A549 (cell line): ENCODE results near the gene ZNF324.

Experiments used
- CTCF ChIP-seq: fragments of >200 bp; sonication (Bioruptor Twin); formaldehyde crosslinking; IDR thresholded peaks from 3 replicates; pipeline ENCODE4 v1.5.1; 2016
- EHMT2 ChIP-seq: fragments of 200-600 bp; sonication (generic); IDR thresholded peaks from 2 replicates; pipeline ENCODE4 v1.6.1; 2016; ENCODE audit warnings: antibody characterized with exemption, low read depth, mild to moderate bottlenecking, moderate library complexity
- HDAC2 ChIP-seq: fragments of 200-600 bp; sonication (generic); IDR thresholded peaks from 2 replicates; pipeline ENCODE4 v1.6.1; 2016
- KDM1A ChIP-seq: fragments of 200-600 bp; sonication (generic); IDR thresholded peaks from 2 replicates; pipeline ENCODE4 v1.6.1; 2016; ENCODE audit warnings: low read depth, mild to moderate bottlenecking
- MAFK ChIP-seq: fragments of 450-650 bp; IDR thresholded peaks from 2 replicates; pipeline ENCODE4 v1.6.1; 2014; ENCODE audit not compliant: partially characterized antibody
- MAX ChIP-seq: IDR thresholded peaks from 2 replicates; pipeline ENCODE4 v1.6.1; 2012
- MYC ChIP-seq: IDR thresholded peaks from 2 replicates; pipeline ENCODE4 v1.6.1; 2012; ENCODE audit warnings: mild to moderate bottlenecking, inconsistent platforms, low read length, improper control_type of control experiment, borderline replicate concordance
- PBX3 ChIP-seq: IDR thresholded peaks from 2 replicates; pipeline ENCODE4 v1.6.1; 2012
- RCOR1 ChIP-seq: fragments of 150-350 bp; IDR thresholded peaks from 2 replicates; pipeline ENCODE4 v1.6.1; 2014; ENCODE audit warnings: antibody characterized with exemption, low read length, low read depth
- REST ChIP-seq: fragments of 200-600 bp; sonication (generic); IDR thresholded peaks from 2 replicates; pipeline ENCODE4 v1.6.1; 2016; ENCODE audit warnings: antibody characterized with exemption, mild to moderate bottlenecking, moderate library complexity
- RNF2 ChIP-seq: fragments of 200-600 bp; sonication (generic); IDR thresholded peaks from 2 replicates; pipeline ENCODE4 v1.6.1; 2016; ENCODE audit warnings: low read depth, mild to moderate bottlenecking, antibody characterized with exemption, moderate library complexity, borderline replicate concordance
- SMC3 ChIP-seq: fragments of >200 bp; sonication (Bioruptor Twin); formaldehyde crosslinking; IDR thresholded peaks from 3 replicates; pipeline ENCODE4 v1.6.1; 2018; ENCODE audit warnings: inconsistent platforms
- USF2 ChIP-seq: fragments of 450-650 bp; IDR thresholded peaks from 2 replicates; pipeline ENCODE4 v1.6.1; 2014; ENCODE audit warnings: antibody characterized with exemption

- TF ChIP-seq REST, result no peak
- no peak for TF ChIP-seq RCOR1
- TF ChIP-seq CTCF, result no peak
- no peak for TF ChIP-seq SMC3
- no peak for TF ChIP-seq EHMT2
- TF ChIP-seq HDAC2, result no peak
- TF ChIP-seq MAFK, result no peak
- TF ChIP-seq PBX3, result no peak
- TF ChIP-seq MYC, result no peak
- no peak for TF ChIP-seq KDM1A
- no peak for TF ChIP-seq USF2
- TF ChIP-seq RNF2, result no peak
- no peak for TF ChIP-seq MAX
Observed at GRCh38 chr19:58479736-58480480, 13.0 kb downstream of the ZNF324 start.
